GM10266 (cell line): ENCODE data around the gene PBX1.

Experiments
- DNase-seq: peaks from one replicate; pipeline ENCODE4 v3.0.0; 2012; ENCODE audit errors: extremely low spot score
- TF ChIP-seq, protein P1 (sequence below): IDR thresholded peaks from 2 replicates; pipeline ENCODE4 v1.5.1; 2012; ENCODE audit warnings: mild to moderate bottlenecking, low read depth; ENCODE audit not compliant: control insufficient read depth, insufficient read depth; ENCODE audit errors: missing control alignments

Gene PBX1

DNA sequence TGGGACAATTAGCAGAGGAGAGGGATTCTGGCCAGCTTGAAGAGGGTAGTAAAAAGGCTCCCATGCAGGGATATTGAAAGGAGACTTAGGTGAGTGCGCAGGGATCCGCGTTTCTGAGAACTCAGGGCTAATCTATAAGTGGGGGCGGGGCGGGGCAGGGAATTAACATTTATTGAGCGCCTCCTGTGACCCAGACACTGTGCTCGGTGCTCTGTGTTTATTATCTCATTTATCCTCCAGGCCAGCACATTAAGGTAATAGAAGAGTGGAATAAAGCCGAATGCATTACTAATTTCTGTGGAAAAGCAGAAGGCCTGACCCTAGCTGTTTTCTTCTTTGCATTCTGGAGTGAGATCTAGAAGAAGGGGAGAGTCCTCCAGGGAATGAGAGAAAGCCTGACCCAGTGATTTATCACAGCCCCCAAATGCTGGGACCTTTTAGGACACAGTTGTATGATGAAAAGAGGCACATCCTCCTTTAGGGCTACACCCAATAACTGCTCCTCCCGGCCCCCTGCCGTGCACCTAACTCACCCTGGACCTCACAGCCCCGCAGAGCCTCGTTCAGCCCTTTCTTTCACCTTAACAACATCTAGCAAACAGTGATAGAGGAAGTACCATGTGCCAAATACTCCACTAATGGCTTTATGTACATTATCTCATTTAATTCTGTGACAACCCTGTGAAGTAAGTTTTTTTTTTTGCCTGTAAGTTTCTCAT, 317.6 kb downstream of the PBX1 start:
- TF ChIP-seq, protein P1, sequence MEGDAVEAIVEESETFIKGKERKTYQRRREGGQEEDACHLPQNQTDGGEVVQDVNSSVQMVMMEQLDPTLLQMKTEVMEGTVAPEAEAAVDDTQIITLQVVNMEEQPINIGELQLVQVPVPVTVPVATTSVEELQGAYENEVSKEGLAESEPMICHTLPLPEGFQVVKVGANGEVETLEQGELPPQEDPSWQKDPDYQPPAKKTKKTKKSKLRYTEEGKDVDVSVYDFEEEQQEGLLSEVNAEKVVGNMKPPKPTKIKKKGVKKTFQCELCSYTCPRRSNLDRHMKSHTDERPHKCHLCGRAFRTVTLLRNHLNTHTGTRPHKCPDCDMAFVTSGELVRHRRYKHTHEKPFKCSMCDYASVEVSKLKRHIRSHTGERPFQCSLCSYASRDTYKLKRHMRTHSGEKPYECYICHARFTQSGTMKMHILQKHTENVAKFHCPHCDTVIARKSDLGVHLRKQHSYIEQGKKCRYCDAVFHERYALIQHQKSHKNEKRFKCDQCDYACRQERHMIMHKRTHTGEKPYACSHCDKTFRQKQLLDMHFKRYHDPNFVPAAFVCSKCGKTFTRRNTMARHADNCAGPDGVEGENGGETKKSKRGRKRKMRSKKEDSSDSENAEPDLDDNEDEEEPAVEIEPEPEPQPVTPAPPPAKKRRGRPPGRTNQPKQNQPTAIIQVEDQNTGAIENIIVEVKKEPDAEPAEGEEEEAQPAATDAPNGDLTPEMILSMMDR = no peak
- DNase-seq = no peak

DNA sequence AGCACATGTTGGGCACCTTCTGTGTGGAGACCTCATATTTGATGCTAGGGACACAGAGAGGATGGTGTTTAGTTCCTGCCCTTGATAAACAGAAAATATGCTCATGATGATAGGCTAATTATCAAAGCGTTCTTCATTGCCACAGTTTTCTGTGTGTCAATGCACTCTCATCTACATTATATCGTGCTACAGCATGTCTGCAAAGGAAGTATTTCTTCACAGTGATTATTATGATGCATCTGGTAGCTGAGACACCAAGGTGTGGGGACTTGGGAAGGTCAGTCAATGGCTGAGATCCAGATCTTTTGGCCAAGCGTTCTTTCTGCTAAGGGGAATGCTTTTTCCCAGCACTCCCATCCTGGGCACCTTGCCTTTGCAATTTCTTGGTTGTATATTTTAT, 321.2 kb downstream of the PBX1 start:
- no peak for DNase-seq
- TF ChIP-seq, protein P1 = no peak

DNA sequence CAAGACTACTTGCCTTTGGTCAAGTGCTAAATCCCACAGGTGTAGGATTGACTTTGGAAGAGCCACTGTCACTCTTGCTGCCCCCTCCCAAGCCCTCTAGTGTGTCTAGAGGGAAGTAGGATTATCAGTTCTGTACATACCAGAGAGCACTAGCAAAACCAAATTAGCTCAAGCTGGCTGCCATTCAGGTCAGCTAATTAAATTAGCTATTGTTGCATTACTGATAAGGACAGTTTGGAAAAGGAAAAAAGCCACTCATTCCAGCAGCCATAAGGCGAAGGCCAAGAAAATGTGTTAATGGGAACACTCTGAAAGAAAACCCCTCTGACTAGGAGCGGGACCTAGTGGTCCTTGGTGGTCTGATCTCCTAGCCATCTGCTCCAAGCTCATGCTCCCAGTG, 321.7 kb downstream of the PBX1 start:
- TF ChIP-seq, protein P1 = no peak
- no peak for DNase-seq

DNA sequence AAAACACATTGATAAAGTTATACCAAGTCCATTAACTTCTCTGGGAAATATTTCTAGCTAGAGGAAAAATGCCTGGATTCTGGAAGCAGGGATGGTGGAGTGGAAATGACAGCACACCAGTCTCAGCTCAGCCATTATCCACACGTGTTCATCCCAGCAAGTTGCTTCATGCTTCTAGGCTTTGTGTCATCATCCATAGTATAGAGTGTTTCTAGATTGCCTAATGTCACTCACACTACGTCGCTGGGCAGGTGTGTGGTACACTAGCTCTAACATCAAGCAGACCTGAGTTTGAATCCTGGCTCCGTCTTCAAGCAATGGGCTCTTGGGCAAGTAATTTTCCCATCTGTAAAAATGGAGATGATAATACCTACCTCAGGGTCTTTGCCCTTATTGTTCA, 326.3 kb downstream of the PBX1 start:
- no peak for DNase-seq
- TF ChIP-seq, protein P1 = no peak

DNA sequence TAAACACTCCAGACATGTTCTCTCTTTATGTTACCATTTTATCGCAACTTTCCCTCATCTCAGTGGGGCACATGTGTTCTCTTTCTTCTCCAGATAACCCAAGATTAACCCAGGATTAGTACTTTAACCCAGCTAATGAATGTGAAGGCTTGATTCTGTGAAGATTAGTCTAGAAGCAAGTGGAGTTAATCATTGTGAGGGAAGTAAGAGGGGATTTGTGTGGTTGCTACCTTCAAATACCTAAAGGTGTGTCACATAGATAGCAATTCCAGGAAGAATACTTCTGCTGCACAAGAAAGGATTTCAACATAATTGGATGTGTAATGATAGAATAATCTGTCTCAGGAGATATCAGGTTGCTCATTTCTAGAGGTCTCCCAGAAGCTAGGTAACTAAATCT, 327.1 kb downstream of the PBX1 start:
- TF ChIP-seq, protein P1 = no peak
- no peak for DNase-seq

DNA sequence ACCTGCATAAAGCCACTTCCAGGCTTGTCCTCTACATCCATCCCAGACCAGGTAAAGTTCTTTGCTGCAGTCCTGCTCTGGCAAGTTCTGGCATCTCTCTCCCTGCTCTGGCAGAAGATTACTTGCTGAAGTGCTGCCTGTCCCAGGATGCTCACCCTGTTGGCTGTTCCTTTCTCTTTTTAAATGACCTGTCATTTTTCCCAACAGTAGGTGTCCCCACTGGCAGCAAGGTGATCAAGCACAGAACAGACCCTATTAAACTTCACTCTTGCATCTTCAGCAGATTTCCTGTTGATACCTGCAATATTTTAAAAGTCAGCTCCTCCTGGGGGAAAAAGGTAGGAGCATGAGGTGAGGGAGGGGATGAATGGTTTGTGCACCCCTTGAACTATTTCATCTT, 332.6 kb downstream of the PBX1 start:
- TF ChIP-seq, protein P1 = no peak
- no peak for DNase-seq

DNA sequence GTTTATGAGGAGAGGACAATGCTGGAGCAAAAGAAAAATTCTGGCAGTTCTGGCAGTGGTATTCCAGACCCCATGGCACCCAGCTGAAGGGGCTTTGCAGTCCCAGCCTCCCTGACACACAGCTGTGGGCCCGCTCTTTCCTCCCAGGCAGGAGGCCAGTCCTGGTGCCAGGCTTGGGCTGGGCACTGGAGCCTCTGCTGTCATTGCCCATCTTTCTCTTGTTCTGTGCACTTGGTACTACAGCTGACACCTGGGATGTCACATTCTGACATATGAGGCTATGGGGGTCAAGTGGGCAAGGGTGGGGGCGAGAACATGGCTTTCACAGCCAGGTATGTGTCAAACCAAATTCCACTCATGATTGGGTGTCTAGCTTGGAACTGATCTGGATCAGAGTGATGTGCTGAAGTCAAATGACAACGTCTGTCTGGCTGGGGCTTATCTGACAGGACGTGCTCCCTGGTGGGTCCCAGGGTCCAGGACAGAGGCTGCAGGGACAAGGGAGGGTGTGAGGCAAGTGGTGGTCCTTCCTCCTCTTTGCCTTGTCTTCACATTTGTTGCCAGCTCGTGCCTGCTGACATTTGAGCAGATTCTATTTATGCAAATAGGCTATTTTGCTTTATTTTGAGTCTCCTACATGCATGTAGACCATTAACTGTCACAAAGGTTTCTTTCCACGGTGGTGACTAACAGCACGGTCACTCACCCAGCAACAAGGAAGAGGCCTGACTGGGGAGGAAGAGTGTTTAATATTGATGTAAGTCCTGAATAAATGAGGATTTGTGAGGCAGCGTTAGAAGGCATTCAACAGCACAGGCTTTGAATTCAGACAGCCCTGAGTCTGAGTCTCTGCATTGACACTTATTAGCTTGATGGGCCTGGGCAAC, 336.3 kb downstream of the PBX1 start:
- no peak for DNase-seq

More for the DNA sequence above, 336.3 kb downstream of the PBX1 start:
- TF ChIP-seq, protein P1 = no peak
